GM15510 (cell line): ENCODE data around the gene TEX13D.

Experiments
- POLR2A ChIP-seq: IDR thresholded peaks from 3 replicates; pipeline ENCODE4 v1.6.1; 2011; ENCODE audit warnings: borderline replicate concordance; ENCODE audit not compliant: insufficient read length; ENCODE audit errors: extremely low read depth

The TEX13D gene

DNA sequence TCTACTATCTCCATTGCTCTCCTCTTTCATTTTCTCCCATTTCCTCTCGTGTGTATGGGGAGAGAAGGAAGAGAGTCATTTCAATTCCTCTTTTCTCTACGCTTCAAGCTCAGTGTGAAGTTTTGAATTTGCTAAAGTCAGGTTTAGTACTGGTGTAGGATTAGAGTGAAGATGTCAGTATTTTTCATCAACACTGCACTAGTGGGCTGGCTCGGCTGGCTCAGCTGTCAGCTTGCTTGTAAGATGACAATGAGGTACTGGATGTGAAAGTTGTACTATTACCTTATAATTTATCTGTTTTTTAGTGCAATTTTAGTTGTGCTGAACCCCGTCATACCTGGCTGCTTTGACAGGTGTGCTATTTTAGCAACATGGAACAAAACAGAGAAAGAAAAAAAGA, 11.8 kb downstream of the TEX13D start:
- TF ChIP-seq POLR2A: no peak

DNA sequence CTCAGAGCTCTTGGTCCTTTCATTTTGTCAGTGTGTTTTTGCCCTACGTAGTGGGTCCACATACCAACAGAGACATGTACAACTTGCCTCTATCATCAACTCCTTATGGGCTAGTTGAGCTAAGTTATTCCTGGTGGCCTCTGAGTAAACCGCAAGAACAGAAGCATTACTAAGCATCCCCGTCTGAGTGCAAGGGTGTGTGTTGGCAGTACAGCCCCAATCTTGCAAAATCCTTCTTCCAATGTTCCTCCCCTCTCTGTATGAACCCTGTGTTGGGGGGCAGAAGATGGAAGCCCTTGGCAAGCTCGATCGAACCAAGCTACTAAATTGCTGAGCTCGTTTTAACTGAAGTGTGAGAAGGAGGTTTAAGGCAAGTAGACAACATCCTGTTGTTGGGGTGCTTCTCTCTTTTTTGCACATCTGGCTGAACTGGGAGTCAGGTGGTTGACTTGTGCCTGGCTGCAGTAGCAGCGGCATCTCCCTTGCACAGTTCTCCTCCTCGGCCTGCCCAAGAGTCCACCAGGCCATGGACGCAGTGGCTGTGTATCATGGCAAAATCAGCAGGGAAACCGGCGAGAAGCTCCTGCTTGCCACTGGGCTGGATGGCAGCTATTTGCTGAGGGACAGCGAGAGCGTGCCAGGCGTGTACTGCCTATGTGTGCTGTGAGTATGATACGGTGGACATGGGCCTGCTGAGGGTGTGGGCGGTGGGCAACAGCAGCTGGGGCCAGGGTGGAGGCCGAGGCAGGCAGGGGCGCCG, 13.8 kb downstream of the TEX13D start, which contains the start of gene SH2D1A:
SH2D1A (plus strand) TSS at position 447 of the 760 bp plus-strand sequence; CDS start at position 527, 80 bp downstream.
- TF ChIP-seq POLR2A: no peak

DNA sequence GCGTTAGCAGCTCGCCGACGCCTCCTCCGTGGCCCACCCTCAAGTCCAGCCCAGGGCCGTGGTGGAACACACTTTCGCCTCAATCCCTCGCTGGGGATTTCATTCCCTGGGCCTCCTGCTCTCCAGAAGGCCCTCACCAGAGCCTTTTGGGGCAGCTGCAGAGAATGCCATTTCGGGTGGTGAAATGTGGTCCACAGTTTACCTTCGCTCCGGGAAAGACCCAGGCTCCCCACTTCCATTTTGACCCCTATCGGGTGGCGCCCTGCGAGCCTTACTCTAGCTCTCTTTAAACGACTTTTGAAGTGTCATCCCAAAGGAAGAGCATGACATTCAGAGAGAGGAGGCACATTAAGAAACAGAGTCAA, 14.4 kb downstream of the TEX13D start:
- no peak for TF ChIP-seq POLR2A

DNA sequence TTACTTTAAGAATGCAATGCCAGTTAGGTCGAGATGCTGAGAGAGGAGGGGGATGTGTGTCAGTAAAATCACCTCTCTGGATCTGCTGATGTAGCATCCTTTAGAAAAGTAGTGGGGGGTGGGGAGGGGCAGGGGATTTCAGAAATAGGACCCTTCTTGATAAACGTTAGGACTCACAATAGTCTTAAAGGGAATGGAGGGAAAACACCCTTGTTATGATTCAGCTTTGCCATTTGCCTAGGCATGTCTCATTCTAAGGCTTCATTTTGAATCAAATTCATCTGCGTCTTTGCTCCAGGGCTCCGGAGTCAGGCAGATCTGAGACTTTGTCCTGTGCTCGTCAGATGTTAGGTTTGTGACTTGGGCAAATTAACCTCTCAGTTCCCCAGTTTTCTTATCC, 14.8 kb downstream of the TEX13D start:
- no peak for TF ChIP-seq POLR2A

- TF ChIP-seq POLR2A: no peak
Observed at GRCh38 chrX:124348182-124348581, 15.7 kb downstream of the TEX13D start.

DNA sequence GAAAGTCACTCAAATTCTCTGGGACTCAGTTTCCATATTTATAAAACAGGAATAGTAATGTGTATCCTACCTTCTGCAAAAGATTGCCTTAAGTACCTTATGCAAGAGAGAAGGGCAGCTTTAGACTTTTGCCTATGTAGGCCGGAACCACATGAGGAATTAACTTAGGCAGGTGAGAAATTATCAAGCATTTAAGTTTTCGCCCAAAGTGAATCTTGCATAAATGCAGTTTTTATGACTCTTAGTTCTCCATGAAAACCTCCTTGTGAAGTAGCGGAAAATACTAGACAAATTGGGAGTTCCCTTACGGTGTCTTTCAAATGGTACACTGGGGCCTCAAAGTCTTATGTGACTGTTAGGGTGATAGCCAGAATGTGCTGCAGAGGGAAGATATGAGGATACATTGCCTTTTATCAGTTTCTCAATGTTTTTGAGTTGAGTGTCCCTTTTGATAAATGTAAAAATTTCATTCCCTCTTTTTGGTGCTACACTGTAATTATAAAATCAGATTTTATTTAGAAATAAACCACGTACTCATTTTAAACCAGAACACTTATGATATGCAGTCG, 16.5 kb downstream of the TEX13D start:
- no peak for TF ChIP-seq POLR2A

GRCh38 chrX:124354648-124355047, 22.2 kb downstream of the TEX13D start:
- no peak for TF ChIP-seq POLR2A

DNA sequence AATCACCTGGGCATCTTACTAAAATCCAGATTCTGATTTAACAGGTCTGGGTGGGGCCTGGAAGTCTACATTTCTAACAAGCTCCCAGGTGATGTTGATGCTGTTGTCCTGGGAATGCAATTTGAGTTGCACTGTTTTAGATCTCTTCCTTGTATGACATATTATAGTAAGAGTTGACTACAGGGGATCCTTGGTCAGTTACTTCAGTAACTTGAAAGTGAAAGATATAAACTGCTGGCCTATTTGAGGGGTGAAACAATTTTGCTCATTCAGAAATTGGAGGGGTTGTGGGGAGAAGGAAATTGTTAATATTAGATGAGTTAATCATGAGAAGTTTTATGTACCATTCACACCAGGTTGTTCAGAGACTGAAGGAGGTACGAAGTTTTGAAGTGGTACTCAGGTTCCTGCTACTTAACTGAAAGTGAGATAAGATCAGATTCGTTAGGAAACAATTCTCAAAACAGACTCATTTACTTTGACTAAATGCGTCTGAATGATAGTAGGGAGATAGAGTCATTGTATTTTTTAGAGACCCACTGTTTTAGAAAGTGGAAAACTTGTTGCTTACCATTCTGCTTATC, 26.4 kb downstream of the TEX13D start:
- TF ChIP-seq POLR2A: no peak

DNA sequence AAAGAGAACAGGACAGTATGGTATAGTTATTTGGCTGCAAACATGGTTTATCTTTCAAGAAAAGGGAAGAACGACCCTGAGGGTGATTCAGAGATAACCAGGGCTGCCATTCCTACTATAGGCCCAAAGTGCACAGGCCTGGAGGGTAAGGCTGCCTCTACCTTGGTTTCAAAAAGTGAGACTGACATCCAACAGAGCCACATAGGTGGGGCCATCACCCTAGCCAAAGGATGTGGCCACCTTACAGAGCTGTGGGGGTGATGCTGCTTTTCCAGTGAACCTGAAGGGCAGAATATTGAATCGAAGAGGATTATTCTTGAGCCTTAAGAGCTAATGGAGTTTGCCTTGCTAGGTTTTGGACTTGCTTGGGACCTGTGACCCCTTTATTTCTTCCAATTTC, 29.6 kb downstream of the TEX13D start:
- no peak for TF ChIP-seq POLR2A

- TF ChIP-seq POLR2A: no peak
Observed at GRCh38 chrX:124362761-124363160, 30.3 kb downstream of the TEX13D start.

DNA sequence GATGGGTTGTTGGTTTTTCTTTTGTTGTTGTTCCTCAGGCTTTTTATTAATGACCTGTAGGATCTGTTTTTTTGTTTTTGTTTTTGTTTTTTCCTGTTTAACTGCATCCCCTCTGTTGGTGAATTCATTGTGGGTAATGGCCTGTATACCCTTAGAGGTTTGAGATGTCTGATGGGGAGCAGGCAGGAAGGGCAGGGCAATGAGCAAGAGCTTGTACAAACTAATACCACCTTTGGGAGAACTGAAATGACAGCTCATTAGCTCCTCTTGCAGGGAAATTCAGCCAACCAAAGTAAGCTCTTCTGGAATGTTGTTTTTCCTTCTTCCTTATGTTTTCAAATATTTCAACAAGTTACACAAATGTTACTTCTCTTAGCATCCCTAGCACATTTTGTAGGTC, 37.3 kb downstream of the TEX13D start:
- TF ChIP-seq POLR2A: no peak

DNA sequence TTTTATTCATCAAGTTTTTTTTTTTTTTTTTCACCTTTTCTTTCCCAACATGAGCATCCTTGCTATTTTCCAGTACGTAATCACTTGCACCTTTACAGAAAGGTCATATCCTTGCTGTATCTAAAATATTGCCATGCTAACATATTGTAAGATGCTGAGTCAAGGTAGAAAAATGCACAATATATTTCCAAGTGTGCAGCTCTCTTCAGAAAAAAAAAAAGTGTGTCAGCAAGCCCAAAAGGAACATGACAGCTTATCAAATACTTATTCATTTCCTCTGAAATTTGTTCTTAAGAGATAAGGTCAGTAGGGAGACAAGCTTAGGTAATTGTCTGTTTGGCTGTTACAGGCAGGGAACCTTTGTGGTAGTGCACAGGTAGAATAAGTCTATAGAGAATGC, 40.9 kb downstream of the TEX13D start:
- TF ChIP-seq POLR2A: no peak

DNA sequence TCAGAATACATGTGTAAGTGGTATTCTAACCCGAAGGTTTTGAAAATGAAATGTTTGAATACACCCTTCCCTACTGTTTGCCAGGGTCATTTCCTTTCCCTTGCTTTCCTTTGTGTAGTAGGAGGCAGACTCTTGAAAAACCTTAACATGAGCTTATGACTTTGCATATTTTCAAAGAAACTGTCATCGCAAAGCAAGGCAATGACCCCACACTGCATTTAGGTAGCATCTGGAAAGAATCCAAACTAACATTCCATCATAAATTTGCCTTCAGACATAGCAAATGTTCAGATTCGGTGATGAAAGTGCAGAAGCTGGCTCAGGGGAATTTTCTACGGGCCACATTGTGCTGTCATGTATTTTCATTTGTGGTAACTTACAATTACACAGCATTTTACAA, 46.2 kb downstream of the TEX13D start:
- no peak for TF ChIP-seq POLR2A

DNA sequence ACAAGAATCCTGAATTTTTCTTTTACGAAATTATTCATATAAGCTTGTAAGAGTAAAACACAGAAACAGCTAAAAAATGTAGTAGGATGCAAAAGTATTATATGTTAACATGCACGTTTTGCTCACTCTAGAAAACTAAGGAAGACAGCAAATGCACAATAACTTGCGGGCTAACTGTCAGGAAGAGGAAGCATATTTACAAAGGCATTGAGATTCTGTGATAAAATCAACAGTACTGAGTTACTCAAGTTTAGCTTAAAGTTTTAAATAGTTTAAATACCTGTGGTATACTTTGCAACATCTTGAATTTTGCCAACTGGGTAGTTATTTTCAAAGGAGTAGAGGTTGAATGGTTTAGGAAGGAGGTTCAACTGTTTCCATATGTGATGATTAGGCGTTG, 50.9 kb downstream of the TEX13D start:
- no peak for TF ChIP-seq POLR2A

GRCh38 chrX:124386401-124386800, 53.9 kb downstream of the TEX13D start:
- TF ChIP-seq POLR2A: no peak
